ENCODE measurements around the gene KDF1. TPM values are rescaled to one million over a fixed set of nuclear protein-coding genes. Genes with fewer than 3 reads are reported as not detected.

The KDF1 gene
- not detected in 2 replicates for total RNA-seq

DNA sequence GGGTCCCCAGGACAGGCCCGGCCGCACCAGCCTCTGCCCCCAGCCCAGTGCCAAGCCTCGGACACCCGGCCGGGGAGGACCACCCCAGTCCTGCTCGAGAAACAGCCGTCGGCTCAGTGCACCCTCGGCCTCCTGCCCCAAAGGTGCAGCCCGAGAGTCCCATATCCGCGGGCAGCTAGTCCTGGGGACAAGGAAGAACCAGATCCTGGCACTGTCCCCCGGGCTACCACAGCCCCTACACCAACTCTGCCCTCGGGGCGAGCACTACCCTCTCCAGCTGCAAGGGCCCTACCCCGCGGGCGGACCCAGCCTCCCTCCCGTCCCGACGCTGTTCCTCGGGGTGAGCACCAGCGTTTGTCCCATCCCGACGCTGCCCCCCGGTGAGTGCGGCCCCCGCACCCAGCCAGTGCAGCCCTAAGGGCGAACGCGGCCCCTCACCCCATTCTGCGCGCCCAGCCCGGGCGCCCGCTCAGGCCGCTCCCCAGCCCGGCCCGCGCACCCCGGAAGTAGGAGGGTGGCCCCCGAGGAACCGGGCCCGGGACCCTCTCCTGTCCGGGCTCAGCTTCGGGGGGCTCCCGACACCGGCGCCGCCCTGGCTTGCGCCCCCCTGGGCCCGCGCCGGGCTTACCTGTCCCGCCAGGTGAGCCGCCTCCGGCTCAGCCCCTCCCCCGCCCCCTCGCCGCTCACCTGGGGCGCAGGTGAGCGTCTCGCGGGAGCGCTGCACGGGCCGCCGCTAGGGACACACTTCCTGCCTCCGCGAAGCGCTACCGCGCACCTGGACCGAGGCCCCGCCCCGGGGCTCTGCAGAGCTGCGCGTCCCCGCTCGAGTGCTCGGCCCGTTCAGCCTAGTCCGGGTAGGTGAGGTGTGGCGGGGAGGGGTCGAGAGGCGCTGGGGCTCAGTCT, at the start of gene KDF1:
TSS of gene KDF1 (minus strand) at position 747 of the 903 bp plus-strand sequence. CDS start 8,088 bp downstream, outside the sequence.

GRCh38 chr1:26993237-26994019, 33.2 kb upstream of the KDF1 start, which contains the start of gene TRNP1:
Gene TRNP1, plus strand, starts transcription at chr1:26993692. Its CDS starts 95 bp downstream, at chr1:26993787.

GRCh38 chr1:26921540-26922430, 38.5 kb downstream of the KDF1 start, which contains the start of gene NUDC:
Gene NUDC, plus strand, starts transcription at chr1:26921743. Its CDS starts 106 bp downstream, at chr1:26921849.

GRCh38 chr1:26913754-26914619, 46.3 kb downstream of the KDF1 start, which contains the start of gene NR0B2:
Gene NR0B2, minus strand, starts transcription at chr1:26913975. Its CDS starts 35 bp downstream, at chr1:26913940.

DNA sequence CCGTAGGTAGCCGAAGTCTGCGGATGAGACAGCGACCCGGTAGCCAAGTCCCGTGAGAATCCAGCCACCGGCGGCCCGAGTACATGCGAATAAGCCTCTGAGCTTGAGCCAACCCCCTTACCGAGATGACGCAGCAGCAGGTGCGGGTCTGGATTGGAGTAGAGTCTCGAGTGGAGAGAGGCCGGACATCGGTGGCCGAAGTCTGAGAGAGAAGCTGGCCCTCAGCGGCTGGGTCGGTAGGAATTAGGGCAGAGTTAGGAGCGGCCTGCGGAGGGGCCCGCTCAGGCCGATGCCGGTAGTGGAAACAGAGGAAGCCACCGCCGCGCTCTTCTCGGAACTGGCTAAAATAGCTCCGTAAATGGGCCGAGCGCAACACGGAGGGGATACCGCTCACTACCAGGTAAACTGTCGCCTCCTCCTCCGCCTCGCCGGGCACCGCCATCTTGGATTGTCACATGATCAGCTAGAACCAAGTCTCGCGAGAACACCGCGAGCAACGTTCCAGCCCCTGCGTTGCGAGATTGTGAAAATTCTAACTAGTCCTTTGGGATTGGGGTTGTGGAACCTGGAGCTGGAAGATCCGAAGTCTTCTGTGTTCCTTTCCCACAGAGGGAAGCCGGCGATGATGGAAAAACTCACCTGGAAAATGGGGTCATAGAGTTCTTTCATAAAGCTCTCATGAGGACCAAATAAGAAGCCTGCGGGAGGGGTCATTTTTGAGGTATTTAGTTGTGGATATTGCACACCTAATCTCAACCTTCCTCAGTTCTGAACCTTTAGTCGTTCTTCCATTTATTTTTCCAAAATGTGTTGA, 60.1 kb downstream of the KDF1 start, which contains the start of gene GPATCH3:
TSS of gene GPATCH3 (minus strand) at position 467 of the 814 bp plus-strand sequence. CDS start at position 442, 25 bp downstream.

Other genes with a start within 250 kb of the KDF1 start
- 6.6 and 9.8 TPM in 2 replicates for gene PIGV, start 172.5 kb downstream of the KDF1 start, total RNA-seq
- gene ZDHHC18, start 133.8 kb downstream of the KDF1 start, total RNA-seq: 15.4 and 18.6 TPM in 2 replicates
- gene SFN, start 97.3 kb downstream of the KDF1 start, total RNA-seq: 0.10 TPM in 1 of 2 replicates, not detected in the other
- 10.8 and 13.1 TPM in 2 replicates for gene GPN2, start 70.2 kb downstream of the KDF1 start, total RNA-seq
- gene GPATCH3, start 60.0 kb downstream of the KDF1 start, total RNA-seq: 6.5 and 7.5 TPM in 2 replicates
- not detected in 2 replicates for gene NR0B2, start 46.5 kb downstream of the KDF1 start, total RNA-seq
- gene NUDC, start 38.7 kb downstream of the KDF1 start, total RNA-seq: 32.7 and 33.3 TPM in 2 replicates
- 11.1 and 13.3 TPM in 2 replicates for gene TRNP1, start 33.2 kb upstream of the KDF1 start, total RNA-seq
- gene TENT5B, start 52.4 kb upstream of the KDF1 start, total RNA-seq: 0.57 and 0.98 TPM in 2 replicates
- gene SLC9A1, start 194.7 kb upstream of the KDF1 start, total RNA-seq: 12.7 and 13.0 TPM in 2 replicates